ENCODE measurements around the gene ALDH1L2. TPM values are rescaled to one million over a fixed set of nuclear protein-coding genes. Genes with fewer than 3 reads are reported as not detected.
A peak's percentile ranks its signal among the peaks of the same experiment; 100 is the strongest.

Gene ALDH1L2
- total RNA-seq, 4 donors from 2014 or later = 1.3 to 7.6 (median 3.9) TPM

GRCh38 chr12:104997541-104997940, 86.7 kb downstream of the ALDH1L2 start:
- TF ChIP-seq EP300 (IDR thresholded peaks at IDR 0.05) (no peak), CTCF (IDR thresholded peaks at IDR 0.05) (no peak), POLR2AphosphoS5 (IDR thresholded peaks at IDR 0.05) (no peak), POLR2A (IDR thresholded peaks at IDR 0.05) (no peak)
- no peak overlapping the region for H3K4me3 ChIP-seq
- H3K4me1 ChIP-seq = no peaks in the 10 kb centered on the region
- H3K9me3 ChIP-seq = no peaks in the 10 kb centered on the region
- H3K27ac ChIP-seq = no peak overlapping the region
- H3K27me3 ChIP-seq = no peaks in the 10 kb centered on the region
- no peak for DNase-seq (ENCODE audit: low spot score in 2 of 2)
- WGBS = 86% methylated on average over 3 of the region's 3 CpGs
- H3K36me3 ChIP-seq = peaks cover 75% of the 10 kb centered on the region

GRCh38 chr12:104994336-104994735, 89.9 kb downstream of the ALDH1L2 start:
- no peaks in the 10 kb centered on the region for H3K4me1 ChIP-seq
- H3K27ac ChIP-seq = no peak overlapping the region
- no peak for TF ChIP-seq POLR2AphosphoS5 (IDR thresholded peaks at IDR 0.05)
- TF ChIP-seq CTCF (IDR thresholded peaks at IDR 0.05) = no peak
- TF ChIP-seq POLR2A (IDR thresholded peaks at IDR 0.05) = no peak
- TF ChIP-seq EP300 (IDR thresholded peaks at IDR 0.05) = no peak
- no peak for DNase-seq (ENCODE audit: low spot score in 2 of 2)
- peaks cover 74% of the 10 kb centered on the region for H3K36me3 ChIP-seq
- H3K4me3 ChIP-seq = no peak overlapping the region
- H3K27me3 ChIP-seq = no peaks in the 10 kb centered on the region
- H3K9me3 ChIP-seq = no peaks in the 10 kb centered on the region
- 86% methylated on average over 3 of the region's 3 CpGs for WGBS

- Histone ChIP-seq H3K4me1 (peaks cover 11% of the 10 kb centered on the region), H3K36me3 (peaks cover 63% of the 10 kb centered on the region), H3K4me3 (no peak overlapping the region), H3K27ac (no peak overlapping the region), H3K27me3 (no peaks in the 10 kb centered on the region), H3K9me3 (no peaks in the 10 kb centered on the region)
- WGBS = 83% methylated on average over 3 of the region's 3 CpGs
- TF ChIP-seq CTCF (IDR thresholded peaks at IDR 0.05) (no peak), POLR2AphosphoS5 (IDR thresholded peaks at IDR 0.05) (no peak), POLR2A (IDR thresholded peaks at IDR 0.05) (no peak), EP300 (IDR thresholded peaks at IDR 0.05) (no peak)
- DNase-seq (ENCODE audit: low spot score in 2 of 2) = no peak
These were observed 92.6 kb downstream of the ALDH1L2 start for GRCh38 chr12:104991565-104992128.

- H3K9me3 ChIP-seq = no peaks in the 10 kb centered on the region
- H3K27me3 ChIP-seq = no peaks in the 10 kb centered on the region
- 92% methylated on average over 4 of the region's 4 CpGs for WGBS
- H3K4me1 ChIP-seq = peaks cover 13% of the 10 kb centered on the region
- DNase-seq (ENCODE audit: low spot score in 2 of 2) = no peak
- no peak for TF ChIP-seq CTCF (IDR thresholded peaks at IDR 0.05)
- TF ChIP-seq POLR2A (IDR thresholded peaks at IDR 0.05) = no peak
- no peak for TF ChIP-seq POLR2AphosphoS5 (IDR thresholded peaks at IDR 0.05)
- no peak for TF ChIP-seq EP300 (IDR thresholded peaks at IDR 0.05)
- no peak overlapping the region for H3K27ac ChIP-seq
- H3K36me3 ChIP-seq = peaks cover 56% of the 10 kb centered on the region
- no peak overlapping the region for H3K4me3 ChIP-seq
These were observed 93.3 kb downstream of the ALDH1L2 start for GRCh38 chr12:104990950-104991349.

GRCh38 chr12:104986022-104986941, 98.0 kb downstream of the ALDH1L2 start, which contains the start of gene NOPCHAP1:
Gene NOPCHAP1, plus strand, starts transcription at chr12:104986316. Its CDS starts 37 bp downstream, at chr12:104986353.
- TF ChIP-seq POLR2AphosphoS5 (IDR thresholded peaks at IDR 0.05) (peak in 1 of 3 donors; percentile 57), EP300 (IDR thresholded peaks at IDR 0.05) (no peak), CTCF (IDR thresholded peaks at IDR 0.05) (no peak), POLR2A (IDR thresholded peaks at IDR 0.05) (peak in 1 of 2 donors; percentile 22)
- Histone ChIP-seq H3K9me3 (no peaks in the 10 kb centered on the region), H3K27me3 (no peaks in the 10 kb centered on the region), H3K27ac (peak within 1 kb of the TSS; percentile 51), H3K4me3 (peak within 1 kb of the TSS; percentile 89), H3K4me1 (peaks cover 19% of the 10 kb centered on the region), H3K36me3 (peaks cover 14% of the 10 kb centered on the region)
- whole genome bisulfite sequencing = under 1% methylated on average over 45 of the region's 59 CpGs
- peak; percentile 95 to 97 for DNase-seq (ENCODE audit: low spot score in 2 of 2)

All from suprapubic skin (tissue), 4 donors.